ENCODE measurements around the gene HLA-DRB5. TPM values are rescaled to one million over a fixed set of nuclear protein-coding genes. Genes with fewer than 3 reads are reported as not detected.

HLA-DRB5 gene
- total RNA-seq, 1 experiment from 2014 or later = 16.1 TPM

DNA sequence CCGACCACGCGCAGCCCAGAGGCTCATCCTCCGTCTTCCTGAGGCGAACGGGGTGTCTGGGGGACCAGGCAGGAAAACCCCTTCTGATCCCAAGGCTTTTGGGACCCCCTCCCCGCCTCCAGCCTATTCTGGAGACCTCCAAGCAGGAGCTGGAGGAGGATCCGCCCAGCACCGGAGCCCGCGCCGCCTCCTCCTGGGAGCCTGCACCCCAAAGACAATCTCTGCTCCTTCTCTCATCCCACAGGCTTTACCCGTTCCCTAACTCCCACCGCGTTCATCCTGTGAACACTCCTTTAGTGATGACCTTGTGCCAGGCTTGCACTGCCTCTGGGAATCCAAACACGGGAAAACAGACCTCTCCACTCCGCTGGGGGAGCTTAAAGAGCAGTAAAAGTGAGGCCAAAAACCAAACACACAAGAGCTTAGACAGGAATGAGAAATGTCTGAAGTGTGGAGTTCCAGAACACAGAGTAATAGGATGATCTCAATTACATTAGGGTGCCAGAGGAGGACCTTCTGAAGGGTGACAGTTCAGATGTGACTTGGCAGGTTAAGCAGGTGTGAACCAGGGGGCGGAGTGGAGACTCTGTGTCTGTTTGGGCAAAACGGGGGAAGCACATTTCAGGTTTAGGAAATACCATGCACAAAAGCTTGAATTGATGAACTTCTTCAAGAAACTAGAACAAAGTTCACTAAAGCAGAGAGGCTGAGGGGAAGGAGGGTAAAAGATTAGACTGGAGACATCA is 7.6 kb downstream of the HLA-DRB5 start:
- H3K9me3 Mint-ChIP-seq (ENCODE audit: low read depth, unreplicated experiment) = no peaks in the 10 kb centered on the region
- no peak for DNase-seq
- TF ChIP-seq, protein P1, sequence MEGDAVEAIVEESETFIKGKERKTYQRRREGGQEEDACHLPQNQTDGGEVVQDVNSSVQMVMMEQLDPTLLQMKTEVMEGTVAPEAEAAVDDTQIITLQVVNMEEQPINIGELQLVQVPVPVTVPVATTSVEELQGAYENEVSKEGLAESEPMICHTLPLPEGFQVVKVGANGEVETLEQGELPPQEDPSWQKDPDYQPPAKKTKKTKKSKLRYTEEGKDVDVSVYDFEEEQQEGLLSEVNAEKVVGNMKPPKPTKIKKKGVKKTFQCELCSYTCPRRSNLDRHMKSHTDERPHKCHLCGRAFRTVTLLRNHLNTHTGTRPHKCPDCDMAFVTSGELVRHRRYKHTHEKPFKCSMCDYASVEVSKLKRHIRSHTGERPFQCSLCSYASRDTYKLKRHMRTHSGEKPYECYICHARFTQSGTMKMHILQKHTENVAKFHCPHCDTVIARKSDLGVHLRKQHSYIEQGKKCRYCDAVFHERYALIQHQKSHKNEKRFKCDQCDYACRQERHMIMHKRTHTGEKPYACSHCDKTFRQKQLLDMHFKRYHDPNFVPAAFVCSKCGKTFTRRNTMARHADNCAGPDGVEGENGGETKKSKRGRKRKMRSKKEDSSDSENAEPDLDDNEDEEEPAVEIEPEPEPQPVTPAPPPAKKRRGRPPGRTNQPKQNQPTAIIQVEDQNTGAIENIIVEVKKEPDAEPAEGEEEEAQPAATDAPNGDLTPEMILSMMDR (IDR thresholded peaks at IDR 0.05; ENCODE audit: unreplicated experiment) = no peak
- H3K27ac Mint-ChIP-seq (ENCODE audit: unreplicated experiment) = no peak overlapping the region
- H3K27me3 Mint-ChIP-seq (ENCODE audit: unreplicated experiment) = peaks cover 28% of the 10 kb centered on the region
- no peak overlapping the region for H3K4me3 Mint-ChIP-seq (ENCODE audit: low read depth, unreplicated experiment)
- CTCF ChIA-PET = interaction anchor here (0.7 to 1.5 kb wide), 2 partner anchors 36 to 99 kb away, joined by 3 to 18 read pairs; no protein-coding TSS in a partner anchor
- intact Hi-C loops (cut with micrococcal nuclease; ENCODE audit: unreplicated experiment) = loop anchor here (1.0 kb wide), 1 partner anchor 63 kb away; no protein-coding TSS in a partner anchor
- BruUV-seq (replicated peaks) = no TSS peak
- no peaks in the 10 kb centered on the region for H3K4me1 Mint-ChIP-seq (ENCODE audit: low read depth, unreplicated experiment)
- H3K36me3 Mint-ChIP-seq (ENCODE audit: insufficient read depth, unreplicated experiment) = peaks cover 4% of the 10 kb centered on the region

- Mint-ChIP-seq H3K36me3 (ENCODE audit: insufficient read depth, unreplicated experiment) (peaks cover 4% of the 10 kb centered on the region), H3K4me1 (ENCODE audit: low read depth, unreplicated experiment) (no peaks in the 10 kb centered on the region), H3K27me3 (ENCODE audit: unreplicated experiment) (peaks cover 15% of the 10 kb centered on the region), H3K9me3 (ENCODE audit: low read depth, unreplicated experiment) (no peaks in the 10 kb centered on the region), H3K4me3 (ENCODE audit: low read depth, unreplicated experiment) (no peak overlapping the region), H3K27ac (ENCODE audit: unreplicated experiment) (no peak overlapping the region)
- no peak for DNase-seq
- CTCF ChIA-PET = interaction anchor here (0.6 kb wide), 1 partner anchor 62 kb away, joined by 3 read pairs; no protein-coding TSS in a partner anchor
- intact Hi-C loops (cut with micrococcal nuclease; ENCODE audit: unreplicated experiment) = no loop called here
- BruUV-seq (replicated peaks) = no TSS peak
- TF ChIP-seq, protein P1 (IDR thresholded peaks at IDR 0.05; ENCODE audit: unreplicated experiment) = no peak
These were observed 10.2 kb downstream of the HLA-DRB5 start for GRCh38 chr6:32519910-32520258.

DNA sequence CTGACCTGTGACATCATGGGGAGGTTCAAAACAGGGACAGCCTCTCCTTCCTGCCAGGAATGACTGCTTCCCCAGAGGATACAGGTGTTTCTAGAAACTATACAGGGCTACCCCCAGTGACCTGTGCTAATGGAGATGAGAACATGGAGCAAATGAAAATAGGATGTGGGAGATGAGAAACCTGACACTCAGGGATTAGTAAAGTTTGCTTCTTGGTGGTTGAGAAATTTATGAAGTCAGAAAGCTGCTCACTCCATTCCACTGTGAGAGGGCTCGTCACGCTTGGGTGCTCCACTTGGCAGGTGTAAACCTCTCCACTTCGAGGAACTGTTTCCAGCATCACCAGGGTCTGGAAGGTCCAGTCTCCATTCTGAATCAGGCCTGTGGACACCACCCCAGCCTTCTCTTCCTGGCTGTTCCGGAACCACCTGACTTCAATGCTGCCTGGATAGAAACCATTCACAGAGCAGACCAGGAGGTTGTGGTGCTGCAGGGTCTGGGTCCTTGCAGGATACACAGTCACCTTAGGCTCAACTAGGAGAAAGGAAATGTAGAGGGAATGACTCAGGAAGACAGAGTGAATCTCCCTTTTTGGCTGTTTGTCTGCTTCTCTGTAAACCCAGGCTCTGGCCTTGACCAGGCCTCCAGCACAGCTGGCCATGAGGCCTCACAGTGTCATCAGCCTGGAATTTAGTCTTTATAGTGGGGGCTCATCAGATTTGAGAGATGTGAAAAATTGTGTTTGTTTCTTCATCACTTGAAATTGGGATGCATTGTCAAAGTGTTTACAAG is 10.8 kb downstream of the HLA-DRB5 start:
- Mint-ChIP-seq H3K36me3 (ENCODE audit: insufficient read depth, unreplicated experiment) (peaks cover 4% of the 10 kb centered on the region), H3K9me3 (ENCODE audit: low read depth, unreplicated experiment) (no peaks in the 10 kb centered on the region), H3K4me1 (ENCODE audit: low read depth, unreplicated experiment) (no peaks in the 10 kb centered on the region), H3K4me3 (ENCODE audit: low read depth, unreplicated experiment) (no peak overlapping the region), H3K27me3 (ENCODE audit: unreplicated experiment) (peaks cover 11% of the 10 kb centered on the region), H3K27ac (ENCODE audit: unreplicated experiment) (no peak overlapping the region)
- TF ChIP-seq, protein P1 (IDR thresholded peaks at IDR 0.05; ENCODE audit: unreplicated experiment) = no peak
- no peak for DNase-seq
- intact Hi-C loops (cut with micrococcal nuclease; ENCODE audit: unreplicated experiment) = no loop called here
- BruUV-seq (replicated peaks) = no TSS peak
- CTCF ChIA-PET = interaction anchor here (0.6 to 0.9 kb wide), 2 partner anchors 62 to 63 kb away, joined by 3 to 4 read pairs; no protein-coding TSS in a partner anchor

GRCh38 chr6:32517654-32518445 is 12.2 kb downstream of the HLA-DRB5 start:
- no peaks in the 10 kb centered on the region for H3K9me3 Mint-ChIP-seq (ENCODE audit: low read depth, unreplicated experiment)
- H3K27ac Mint-ChIP-seq (ENCODE audit: unreplicated experiment) = no peak overlapping the region
- no peak for DNase-seq
- TF ChIP-seq, protein P1 (IDR thresholded peaks at IDR 0.05; ENCODE audit: unreplicated experiment) = no peak
- intact Hi-C loops (cut with micrococcal nuclease; ENCODE audit: unreplicated experiment) = no loop called here
- CTCF ChIA-PET = interaction anchor here (0.9 kb wide), 1 partner anchor 63 kb away, joined by 4 read pairs; no protein-coding TSS in a partner anchor
- no peaks in the 10 kb centered on the region for H3K4me1 Mint-ChIP-seq (ENCODE audit: low read depth, unreplicated experiment)
- H3K4me3 Mint-ChIP-seq (ENCODE audit: low read depth, unreplicated experiment) = no peak overlapping the region
- H3K36me3 Mint-ChIP-seq (ENCODE audit: insufficient read depth, unreplicated experiment) = peaks cover 4% of the 10 kb centered on the region
- no peaks in the 10 kb centered on the region for H3K27me3 Mint-ChIP-seq (ENCODE audit: unreplicated experiment)
- no TSS peak for BruUV-seq (replicated peaks)

Measured in Calu3 (cell line).